DMS 273 treated with DMSO at 0.1 percent for 48 hours (cell line): Measurements from ENCODE around the gene ZFAND3.

Source experiments
- DNase-seq: peaks from one replicate; lab custom pipeline; 2025; lab: John Stamatoyannopoulos, UW

The ZFAND3 gene

DNA sequence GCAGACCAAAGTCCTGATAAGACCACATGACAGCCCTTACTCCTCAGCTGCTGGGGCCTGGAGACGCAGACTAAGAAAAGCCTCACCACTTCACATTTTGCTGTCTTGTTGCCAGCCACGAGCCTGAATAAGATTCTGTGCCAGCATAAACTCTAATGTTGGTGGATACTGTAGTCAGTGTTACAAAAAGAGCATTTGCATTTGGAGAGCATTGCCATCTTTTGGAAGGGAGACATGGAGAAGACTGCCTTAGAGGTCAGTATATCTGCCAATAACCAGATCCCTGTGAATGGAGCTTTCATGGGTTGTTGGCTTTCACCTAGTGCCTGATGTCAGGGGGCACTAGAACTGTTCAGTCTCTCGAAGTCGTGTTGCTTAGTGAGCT is 315.2 kb downstream of the ZFAND3 start:
- no peak for DNase-seq

DNA sequence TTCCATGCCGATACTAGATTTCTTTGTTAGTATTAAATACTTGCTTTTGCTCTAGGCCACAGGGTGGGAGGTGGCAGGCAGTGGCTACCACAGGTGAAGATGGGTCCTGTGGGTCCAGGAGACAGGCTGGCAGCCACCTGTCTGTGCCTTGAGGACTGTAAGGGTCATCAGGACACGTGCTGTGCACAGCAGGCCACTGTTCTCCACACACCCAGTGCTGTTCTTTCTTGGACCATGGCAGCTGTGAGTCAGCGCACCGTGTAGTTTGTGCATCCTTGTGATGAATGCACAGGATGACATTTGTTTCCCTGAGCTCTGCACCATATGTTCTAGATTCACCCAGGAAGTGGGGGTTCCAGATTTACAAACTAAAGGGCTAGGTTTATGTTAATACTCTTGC is 317.0 kb downstream of the ZFAND3 start:
- DNase-seq = no peak

- no peak for DNase-seq
Measured at GRCh38 chr6:38137608-38138265, 318.2 kb downstream of the ZFAND3 start.

DNA sequence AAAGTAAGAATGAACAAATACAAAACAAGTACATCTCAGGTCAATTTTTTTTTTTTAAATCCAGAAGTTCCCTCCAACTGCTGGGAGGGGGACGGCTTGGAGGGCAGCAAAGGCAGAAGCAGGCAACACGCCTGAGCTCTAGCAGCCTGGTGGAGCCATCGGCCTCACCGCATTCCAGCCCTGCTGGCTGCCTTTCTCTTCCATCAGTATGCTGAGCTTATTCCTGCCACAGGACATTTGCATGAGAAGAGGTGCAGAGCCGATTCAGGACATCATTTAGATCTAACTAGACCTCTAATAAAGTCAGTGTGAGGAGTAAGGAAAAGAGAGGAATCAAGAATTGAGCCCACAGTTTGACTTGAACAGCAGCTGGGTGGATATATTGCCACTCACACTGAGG is 318.8 kb downstream of the ZFAND3 start:
- DNase-seq = no peak

DNA sequence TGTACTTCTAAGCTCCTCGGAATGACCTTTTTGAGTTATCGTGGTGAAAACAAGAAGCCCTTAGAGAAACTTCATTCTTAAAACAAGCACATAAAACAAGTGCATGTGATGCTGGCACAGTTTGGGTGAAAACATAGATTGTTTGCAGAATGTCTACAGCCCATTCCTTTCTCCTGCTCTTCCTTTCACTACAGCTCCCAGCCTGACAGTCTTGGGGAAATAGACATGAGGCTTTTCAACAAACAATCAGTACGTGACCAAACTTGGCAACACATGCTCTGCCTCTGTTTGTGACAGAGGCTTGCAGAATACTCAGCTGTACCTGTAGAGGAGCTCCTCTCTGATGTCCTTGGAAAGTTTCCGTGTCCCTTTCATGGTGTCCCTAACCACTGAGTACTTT is 321.6 kb downstream of the ZFAND3 start:
- DNase-seq = no peak

DNA sequence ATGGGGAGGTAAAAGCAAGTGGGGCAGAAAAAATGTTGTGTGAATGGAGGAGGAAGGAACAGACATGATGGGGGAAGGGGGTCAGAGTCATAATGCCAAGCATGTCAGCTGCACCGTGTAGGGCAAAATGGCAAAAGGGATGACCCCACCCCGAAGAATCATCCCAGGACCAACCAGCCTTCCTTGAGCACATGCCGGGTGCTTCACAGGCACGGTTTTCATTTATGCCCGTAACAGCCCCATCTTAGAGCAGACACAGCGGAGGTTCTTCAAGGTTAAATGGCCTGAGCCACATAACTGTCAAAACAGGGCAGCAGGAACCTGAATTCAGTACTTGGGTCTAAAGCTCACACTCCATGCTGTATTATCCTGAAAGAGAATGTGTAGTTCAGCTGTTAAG is 322.2 kb downstream of the ZFAND3 start:
- DNase-seq = no peak

DNA sequence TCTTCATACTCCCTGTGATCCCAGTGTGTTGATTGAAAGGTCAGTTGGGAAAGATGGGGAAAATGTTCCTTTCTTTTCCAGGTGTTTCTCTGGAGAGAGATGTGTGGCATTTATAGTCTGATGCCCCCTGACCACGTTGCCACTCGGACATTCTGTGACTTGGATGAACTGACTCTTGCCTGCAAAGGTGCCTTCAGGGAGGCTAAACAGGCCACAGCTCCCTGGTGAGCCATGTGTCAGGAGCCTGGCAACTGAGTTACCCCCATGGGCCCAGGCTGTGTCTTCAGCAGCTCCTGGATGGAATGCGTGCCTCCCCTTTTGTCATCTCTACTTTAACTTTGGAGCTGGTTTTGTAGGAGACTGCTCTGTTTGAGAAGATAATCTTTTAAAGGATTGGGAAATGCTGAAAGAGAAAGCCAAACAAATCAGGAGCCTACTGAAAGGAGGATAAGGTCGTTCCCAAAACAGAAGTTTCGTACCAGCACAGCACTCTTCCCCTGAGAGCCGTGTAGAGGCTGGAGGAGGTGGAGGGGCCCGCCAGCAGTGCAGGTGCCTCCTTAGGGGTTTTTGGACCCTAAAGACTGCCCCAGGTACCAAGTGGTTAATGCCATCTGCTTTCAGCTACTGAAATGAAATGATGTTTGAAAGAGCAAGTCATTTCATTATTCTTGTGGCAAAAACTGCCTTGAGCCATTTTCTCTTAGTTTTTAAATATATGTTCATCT is 322.8 kb downstream of the ZFAND3 start:
- DNase-seq = no peak

- no peak for DNase-seq
Measured at GRCh38 chr6:38143191-38144150, 323.9 kb downstream of the ZFAND3 start.

DNA sequence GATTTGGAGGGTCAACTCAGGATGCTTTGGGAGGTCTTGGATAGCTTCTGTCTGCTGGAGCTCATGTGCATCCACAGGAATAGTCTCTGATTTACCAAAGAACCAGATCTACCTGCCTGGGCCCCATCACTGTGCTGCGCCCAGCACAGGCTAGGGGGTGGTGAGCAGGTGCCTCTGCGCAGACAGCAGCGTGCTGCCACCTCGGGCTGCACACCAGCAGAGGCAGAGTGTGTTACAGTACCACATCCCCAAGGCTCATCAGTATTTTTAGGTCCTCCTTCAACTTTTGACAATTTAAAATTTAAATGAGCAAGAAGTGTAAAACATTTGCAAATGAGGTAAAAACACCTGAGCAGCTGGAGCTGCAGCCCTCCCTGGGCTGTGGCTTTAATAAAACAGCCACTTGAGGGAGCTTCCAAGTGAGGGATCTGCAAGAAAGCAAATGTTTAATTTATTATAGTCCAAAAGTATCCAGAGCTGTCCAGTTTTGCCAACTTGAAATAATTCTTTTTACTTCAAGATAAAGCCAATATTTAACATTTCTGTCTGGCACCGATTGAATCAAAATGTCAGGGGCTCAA is 324.9 kb downstream of the ZFAND3 start:
- no peak for DNase-seq

GRCh38 chr6:38146021-38146733 is 326.6 kb downstream of the ZFAND3 start:
- DNase-seq = no peak

DNA sequence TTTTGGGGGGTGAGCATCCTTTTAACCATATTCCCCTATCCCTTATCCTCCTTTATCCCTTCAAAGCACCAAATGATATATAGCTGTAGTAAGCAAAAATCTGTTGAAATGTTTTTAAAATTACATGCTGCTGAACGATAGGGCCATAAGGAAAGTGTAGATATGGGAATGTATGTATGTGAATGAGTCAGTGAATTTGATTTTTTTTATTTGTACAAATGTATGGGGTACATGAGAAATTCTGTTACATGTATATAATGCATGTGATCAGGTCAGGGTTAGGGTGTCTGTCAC is 327.2 kb downstream of the ZFAND3 start:
- DNase-seq = no peak

- DNase-seq = no peak
Measured at GRCh38 chr6:38148606-38149005, 329.1 kb downstream of the ZFAND3 start.

DNA sequence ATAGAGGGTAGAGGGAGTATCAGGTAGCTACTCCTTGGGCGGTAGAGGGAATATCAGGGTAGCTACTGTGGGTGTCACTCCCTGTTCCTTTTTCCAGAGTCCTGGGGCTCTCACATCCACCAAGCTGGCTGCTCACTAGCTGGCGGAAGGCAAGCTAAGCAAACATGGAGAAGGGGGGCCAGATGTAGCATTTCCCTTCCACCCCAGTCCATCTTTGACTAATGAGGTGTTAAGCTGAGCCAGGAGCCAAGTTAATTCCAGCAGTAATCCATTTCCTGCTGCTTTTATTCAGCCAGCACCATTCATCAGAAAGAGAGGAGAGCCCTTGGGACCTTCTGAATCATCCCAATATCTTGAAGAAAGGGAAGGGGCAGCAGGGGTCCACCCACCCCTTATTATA is 330.0 kb downstream of the ZFAND3 start:
- no peak for DNase-seq

DNA sequence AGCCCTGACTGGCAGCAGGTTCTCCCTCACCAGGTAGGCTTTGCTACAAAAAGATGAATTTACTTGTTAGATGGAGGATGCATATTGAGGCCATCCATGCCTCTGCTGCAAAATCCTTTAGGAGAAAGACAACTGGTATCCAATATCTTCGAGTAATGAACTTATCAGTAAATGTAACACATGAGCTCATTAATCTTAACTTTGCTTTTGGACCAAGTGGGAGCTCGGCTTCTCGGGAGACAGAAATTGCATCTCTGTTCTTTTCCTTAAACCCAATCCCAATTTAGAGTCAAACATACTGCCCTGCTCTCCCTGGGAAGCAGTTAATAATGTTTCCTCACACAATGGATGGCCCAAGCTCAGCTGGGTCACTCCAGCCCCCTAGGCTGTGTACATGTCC is 330.5 kb downstream of the ZFAND3 start:
- no peak for DNase-seq

GRCh38 chr6:38150681-38151296 is 331.3 kb downstream of the ZFAND3 start:
- no peak for DNase-seq

DNA sequence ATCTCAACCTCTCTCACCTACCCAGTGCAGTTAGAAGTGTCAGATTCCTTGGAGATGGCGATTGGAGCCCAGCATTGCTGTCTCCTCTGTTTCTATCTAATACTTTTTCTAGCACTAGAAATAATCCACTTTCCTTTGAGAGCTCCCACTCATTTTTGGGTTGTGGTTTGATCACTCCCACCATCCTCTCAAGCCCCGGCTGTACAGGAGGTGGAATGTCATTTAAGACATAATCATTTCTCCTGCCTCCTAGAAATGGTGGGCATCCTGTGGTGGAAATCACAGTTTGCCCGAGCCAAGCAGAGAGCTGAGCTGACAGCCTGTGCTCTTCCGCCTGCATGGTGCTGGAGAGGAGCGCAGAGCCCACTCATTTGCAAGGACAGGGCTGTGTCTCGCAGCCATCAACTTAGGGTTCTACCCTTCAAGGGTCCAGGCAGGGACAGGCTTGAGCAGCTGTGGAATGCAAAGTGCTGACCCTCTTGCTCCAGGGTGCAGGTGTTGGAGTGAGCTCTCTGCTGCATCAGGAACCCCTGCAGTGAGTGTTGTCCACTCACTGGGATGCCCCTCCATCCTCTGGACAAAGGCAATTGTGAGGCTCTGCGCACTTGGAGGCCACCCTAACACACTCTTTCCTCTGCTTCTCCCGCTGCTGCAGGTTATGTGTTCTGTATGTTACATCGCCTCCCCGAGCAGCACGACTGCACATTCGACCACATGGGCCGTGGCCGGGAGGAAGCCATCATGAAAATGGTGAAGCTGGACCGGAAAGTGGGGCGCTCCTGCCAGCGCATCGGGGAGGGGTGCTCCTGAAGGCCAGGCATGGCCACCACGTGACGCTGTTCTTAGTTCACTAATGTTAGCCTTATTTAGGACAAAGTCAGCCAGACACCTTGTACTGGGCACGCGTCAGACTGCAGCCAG is 332.3 kb downstream of the ZFAND3 start:
- no peak for DNase-seq

- no peak for DNase-seq
Measured at GRCh38 chr6:38152620-38153019, 333.1 kb downstream of the ZFAND3 start.

DNA sequence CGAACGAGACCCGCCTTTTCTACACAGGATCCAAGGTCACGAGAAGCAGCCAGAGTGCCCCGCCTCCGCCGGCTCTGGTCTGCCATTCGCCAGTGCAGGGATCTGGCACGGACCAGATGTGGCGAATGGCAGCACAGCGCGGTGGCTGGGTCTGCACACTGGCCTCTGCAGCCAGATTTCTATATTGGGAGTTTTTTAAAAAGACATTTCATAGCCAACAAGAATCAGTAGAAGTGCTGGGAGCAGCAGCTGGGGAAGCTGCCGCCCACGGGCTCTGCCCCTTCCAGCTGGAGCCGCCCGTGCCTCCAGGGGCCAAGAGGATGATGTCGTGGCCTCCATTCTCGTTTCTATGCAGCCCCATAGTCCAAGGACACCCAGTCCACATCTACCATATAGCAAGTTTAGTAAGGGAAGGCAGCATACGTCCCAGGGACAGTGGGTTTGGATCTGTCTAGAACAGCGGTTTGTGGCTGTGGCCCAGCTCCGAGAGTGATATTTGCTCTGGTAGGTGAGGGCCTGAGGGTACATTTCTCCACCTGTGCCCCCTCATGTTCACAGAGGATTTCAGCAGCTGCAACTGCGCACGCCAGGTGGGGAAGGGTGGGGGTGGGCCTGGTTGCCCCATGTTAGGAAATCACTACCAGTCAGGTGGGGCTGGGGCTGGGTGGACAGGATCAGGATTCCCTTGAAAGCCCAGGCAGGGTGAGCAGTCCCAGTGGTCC is 333.7 kb downstream of the ZFAND3 start:
- no peak for DNase-seq

DNA sequence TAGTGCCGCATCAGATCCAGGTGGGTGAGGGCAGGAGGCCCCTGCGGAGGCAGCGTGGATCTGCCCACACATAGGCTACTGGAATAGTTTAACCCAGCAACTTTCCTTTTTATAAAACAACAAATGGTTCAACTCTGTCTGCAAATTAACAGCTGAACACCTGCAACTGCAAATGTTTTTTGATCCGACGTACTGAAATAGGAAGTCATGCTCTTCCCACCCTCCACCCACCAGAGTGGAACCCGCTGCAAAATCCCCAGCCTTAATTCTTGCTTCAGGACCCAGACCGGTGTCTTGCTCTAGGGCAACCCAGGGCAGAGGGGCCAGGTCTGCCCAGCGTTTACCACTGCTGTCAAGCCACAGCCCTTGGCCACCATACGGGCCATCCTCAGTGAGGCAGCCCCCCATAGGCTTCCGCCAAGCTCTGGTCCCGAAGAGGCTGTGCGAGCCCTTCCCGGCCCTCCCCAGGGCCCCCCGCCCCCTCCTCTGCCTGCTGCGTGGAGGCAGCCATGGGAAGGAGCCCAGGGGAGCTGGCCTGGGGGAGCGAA is 334.3 kb downstream of the ZFAND3 start:
- DNase-seq = no peak
